CD14-positive monocyte (primary cell): ENCODE measurements around the gene SUSD6. TPM values are rescaled to one million over a fixed set of nuclear protein-coding genes. Genes with fewer than 3 reads are reported as not detected.

ENCODE experiments used
- DNase-seq, 3 donors: peaks; one replicate each; pipeline ENCODE4 v3.0.0-alpha.2; 2011 to 2022
- H2AFZ ChIP-seq: 2 replicates; pipeline ENCODE4 v1.6.0; 2012; ENCODE audit warnings: mild to moderate bottlenecking, low read depth, low read length, inconsistent platforms; ENCODE audit not compliant: insufficient read depth, poor library complexity, severe bottlenecking
- H3K27ac ChIP-seq, 2 donors: 1 replicate in 1 of 2; 2 replicates in 1 of 2; pipeline ENCODE4 v1.5.1; 2012 to 2013; ENCODE audit warnings: low read length in 2 of 2, control low read depth in 1 of 2, inconsistent platforms in 1 of 2, low read depth in 1 of 2, mild to moderate bottlenecking in 1 of 2
- H3K27me3 ChIP-seq, 2 donors: one replicate each; pipeline versions ENCODE4 v1.6.0 to v1.6.1; 2011 to 2013; ENCODE audit warnings: low read length in 2 of 2; ENCODE audit not compliant: control insufficient read depth in 2 of 2, insufficient read depth in 2 of 2
- H3K36me3 ChIP-seq, 2 donors: replicated peaks in 1 of 2; 1 replicate in 1 of 2; 2 replicates in 1 of 2; pipeline versions ENCODE4 v1.5.1 to v1.6.1; 2012 to 2013; ENCODE audit warnings: low read length in 2 of 2, control low read depth in 1 of 2, inconsistent platforms in 1 of 2, mild to moderate bottlenecking in 1 of 2; ENCODE audit not compliant: insufficient read depth in 2 of 2, control insufficient read depth in 1 of 2
- H3K4me1 ChIP-seq, 2 donors: 1 replicate in 1 of 2; 2 replicates in 1 of 2; pipeline versions ENCODE4 v1.5.1 to v1.6.1; 2012 to 2013; ENCODE audit warnings: low read length in 2 of 2, control low read depth in 1 of 2, inconsistent platforms in 1 of 2, mild to moderate bottlenecking in 1 of 2, moderate library complexity in 1 of 2; ENCODE audit not compliant: insufficient read depth in 2 of 2, control insufficient read depth in 1 of 2
- H3K4me2 ChIP-seq: replicated peaks from 2 replicates; pipeline ENCODE3; 2012; ENCODE audit warnings: low read length, moderate library complexity, mild to moderate bottlenecking; ENCODE audit not compliant: poor library complexity, severe bottlenecking; ENCODE audit errors: extremely low read depth
- H3K4me3 ChIP-seq, 3 experiments: fragments of 200-600 bp in 1 of 3; sonication (generic) in 1 of 3; replicated peaks in 1 of 3; 1 replicate in 2 of 3; 2 replicates in 1 of 3; pipeline ENCODE4 v1.5.1; 2011 to 2013; ENCODE audit warnings: low read length in 3 of 3, mild to moderate bottlenecking in 3 of 3, control low read depth in 2 of 3, low read depth in 2 of 3, inconsistent platforms in 1 of 3, moderate library complexity in 1 of 3
- H3K79me2 ChIP-seq: 2 replicates; pipeline ENCODE4 v1.6.0; 2012; ENCODE audit warnings: mild to moderate bottlenecking, control low read depth, inconsistent platforms, low read length, moderate library complexity; ENCODE audit not compliant: insufficient read depth
- H3K9ac ChIP-seq: 2 replicates; pipeline ENCODE4 v1.6.0; 2017; ENCODE audit warnings: low read length, mild to moderate bottlenecking; ENCODE audit not compliant: insufficient read depth, poor library complexity, severe bottlenecking
- H3K9me3 ChIP-seq, 2 donors: replicated peaks in 1 of 2; 1 replicate in 1 of 2; 2 replicates in 1 of 2; pipeline versions ENCODE4 v1.5.1 to v1.6.1; 2012 to 2013; ENCODE audit warnings: low read length in 2 of 2, control low read depth in 1 of 2; ENCODE audit not compliant: control insufficient read depth in 1 of 2, insufficient read depth in 1 of 2
- H4K20me1 ChIP-seq: 2 replicates; pipeline ENCODE4 v1.6.0; 2012; ENCODE audit warnings: mild to moderate bottlenecking, low read length, control low read depth, moderate library complexity; ENCODE audit not compliant: insufficient read depth
- H3K27ac Mint-ChIP-seq, 7 donors: one replicate each; pipeline ENCODE4 v1.8.0; 2020; ENCODE audit warnings: mild to moderate bottlenecking in 7 of 7, mixed read lengths in 7 of 7, moderate library complexity in 6 of 7, inconsistent platforms in 2 of 7
- H3K27me3 Mint-ChIP-seq, 3 donors: one replicate each; pipeline ENCODE4 v1.8.0; 2021 to 2022; ENCODE audit warnings: low read depth in 3 of 3, mild to moderate bottlenecking in 3 of 3, mixed read lengths in 3 of 3, moderate library complexity in 3 of 3, inconsistent platforms in 1 of 3
- H3K36me3 Mint-ChIP-seq, 2 donors: one replicate each; pipeline ENCODE4 v1.8.0; 2020; ENCODE audit warnings: mixed read lengths in 2 of 2, inconsistent platforms in 1 of 2, mild to moderate bottlenecking in 1 of 2
- H3K4me1 Mint-ChIP-seq: one replicate; pipeline ENCODE4 v1.8.0; 2020; ENCODE audit warnings: mild to moderate bottlenecking, mixed read lengths
- H3K4me3 Mint-ChIP-seq, 2 donors: one replicate each; pipeline ENCODE4 v1.8.0; 2020; ENCODE audit warnings: mild to moderate bottlenecking in 2 of 2, mixed read lengths in 2 of 2, moderate library complexity in 1 of 2
- H3K9me3 Mint-ChIP-seq, 7 donors: one replicate each; pipeline ENCODE4 v1.8.0; 2020 to 2022; ENCODE audit warnings: mixed read lengths in 7 of 7, mild to moderate bottlenecking in 6 of 7, moderate library complexity in 6 of 7, inconsistent platforms in 2 of 7
- WGBS: methylation state at CpG from one replicate; pipeline ENCODE4 v1.1.5; 2013; ENCODE audit warnings: missing lambda C conversion rate; ENCODE audit not compliant: insufficient coverage; 5-methylcytosine and 5-hydroxymethylcytosine counted together
- intact Hi-C, 2 donors: fragments of 100-400 bp; cut with micrococcal nuclease; formaldehyde crosslinking; loops; one replicate each; pipeline versions ENCODE4 v1.15.0 to v1.15.1; 2023
- polyA plus RNA-seq, 3 donors: library from polyadenylated mRNA; depleted of rRNA in 1 of 3; unstranded in 2 of 3; stranded (reverse) in 1 of 3; fragments of 300-500 nt in 2 of 3; fragments of >200 nt in 1 of 3; fragmentation: Illumina TruSeq in 2 of 3; gene quantifications; 1 replicate in 2 of 3; 2 replicates in 1 of 3; pipeline ENCODE4 v1.2.3, GENCODE V29; 2012 to 2021
- TF ChIP-seq, protein P1 (sequence below): fragments of 200-600 bp; IDR thresholded peaks from one replicate; pipeline ENCODE4 v1.8.0; 2022; ENCODE audit warnings: antibody characterized with exemption, mild to moderate bottlenecking

The SUSD6 gene
- polyA plus RNA-seq, 3 donors: 17.3 to 81.8 (median 30.1) TPM

DNA sequence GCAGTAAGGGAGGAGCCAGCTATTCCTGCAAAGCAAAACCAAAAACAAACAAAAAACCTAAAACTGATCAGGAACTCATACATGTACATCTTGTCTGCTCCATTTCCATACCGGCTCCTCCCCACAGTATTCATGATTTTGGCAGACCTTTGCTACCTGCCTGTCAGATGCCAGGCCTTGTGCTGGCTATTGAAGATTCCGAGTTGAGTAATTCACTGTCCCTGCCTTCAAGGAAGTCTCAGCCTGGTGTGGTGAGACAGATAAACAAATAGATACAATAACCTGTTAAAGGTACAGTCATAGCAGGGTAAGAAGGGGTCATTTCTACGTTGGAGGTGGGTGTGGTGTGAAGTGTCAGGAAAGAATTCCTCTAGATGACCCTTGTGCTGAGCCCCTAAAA is 42.7 kb downstream of the SUSD6 start:
- no peaks in the 10 kb centered on the region for H3K27me3 ChIP-seq
- peak overlapping the region in 1 of 3 experiments; percentile 53 for H3K4me3 ChIP-seq
- peak overlapping the region; percentile 64 for H3K4me2 ChIP-seq
- H3K9ac ChIP-seq: no peak overlapping the region
- H3K36me3 ChIP-seq: peaks cover 12 to 15% of the 10 kb centered on the region in 2 donors
- WGBS: 86% methylated on average over 2 of the region's 3 CpGs
- H3K27ac ChIP-seq: peak overlapping the region; percentile 85 to 98
- DNase-seq: no peak
- peaks cover 0 to 3% (median 0%) of the 10 kb centered on the region in 3 donors for H3K27me3 Mint-ChIP-seq
- H2AFZ ChIP-seq: no peak overlapping the region
- peak overlapping the region; percentile 100 for H3K27ac Mint-ChIP-seq
- peaks cover 77% of the 10 kb centered on the region for H3K4me1 Mint-ChIP-seq
- intact Hi-C loops: loop anchor here (5.0 to 10.0 kb wide), 2 partner anchors 51 to 58 kb away; no protein-coding TSS in a partner anchor
- peaks cover 99% of the 10 kb centered on the region for H3K79me2 ChIP-seq
- TF ChIP-seq, protein P1, sequence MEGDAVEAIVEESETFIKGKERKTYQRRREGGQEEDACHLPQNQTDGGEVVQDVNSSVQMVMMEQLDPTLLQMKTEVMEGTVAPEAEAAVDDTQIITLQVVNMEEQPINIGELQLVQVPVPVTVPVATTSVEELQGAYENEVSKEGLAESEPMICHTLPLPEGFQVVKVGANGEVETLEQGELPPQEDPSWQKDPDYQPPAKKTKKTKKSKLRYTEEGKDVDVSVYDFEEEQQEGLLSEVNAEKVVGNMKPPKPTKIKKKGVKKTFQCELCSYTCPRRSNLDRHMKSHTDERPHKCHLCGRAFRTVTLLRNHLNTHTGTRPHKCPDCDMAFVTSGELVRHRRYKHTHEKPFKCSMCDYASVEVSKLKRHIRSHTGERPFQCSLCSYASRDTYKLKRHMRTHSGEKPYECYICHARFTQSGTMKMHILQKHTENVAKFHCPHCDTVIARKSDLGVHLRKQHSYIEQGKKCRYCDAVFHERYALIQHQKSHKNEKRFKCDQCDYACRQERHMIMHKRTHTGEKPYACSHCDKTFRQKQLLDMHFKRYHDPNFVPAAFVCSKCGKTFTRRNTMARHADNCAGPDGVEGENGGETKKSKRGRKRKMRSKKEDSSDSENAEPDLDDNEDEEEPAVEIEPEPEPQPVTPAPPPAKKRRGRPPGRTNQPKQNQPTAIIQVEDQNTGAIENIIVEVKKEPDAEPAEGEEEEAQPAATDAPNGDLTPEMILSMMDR: no peak
- H3K9me3 ChIP-seq: no peaks in the 10 kb centered on the region
- H3K36me3 Mint-ChIP-seq: peaks cover 27 to 44% of the 10 kb centered on the region in 2 donors
- H3K4me1 ChIP-seq: peaks cover 66 to 74% of the 10 kb centered on the region in 2 donors
- no peaks in the 10 kb centered on the region for H3K9me3 Mint-ChIP-seq
- peak overlapping the region in 1 of 2 donors; percentile 61 for H3K4me3 Mint-ChIP-seq
- peaks cover 95% of the 10 kb centered on the region for H4K20me1 ChIP-seq

DNA sequence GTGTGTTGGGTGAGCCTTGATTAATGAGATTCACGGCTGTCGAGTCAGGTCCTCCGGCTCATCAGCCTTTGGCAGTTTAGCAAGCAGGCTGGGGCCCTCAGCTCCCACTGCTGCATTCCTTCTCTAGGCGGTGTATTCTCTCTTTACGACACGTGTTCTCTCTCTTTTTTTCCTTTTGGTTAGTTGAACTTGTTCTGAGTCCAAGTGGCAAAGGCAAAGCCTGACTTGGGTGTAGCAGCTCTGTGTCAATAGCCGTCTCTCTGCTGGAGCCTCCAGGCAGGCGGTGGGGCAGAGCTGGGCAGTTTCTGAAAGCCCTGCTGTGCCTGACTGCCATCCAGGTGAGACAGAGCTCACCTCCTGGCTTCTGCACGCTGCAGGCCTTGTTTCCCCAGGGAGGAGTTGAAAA is 46.6 kb downstream of the SUSD6 start:
- TF ChIP-seq, protein P1: no peak
- H3K9me3 ChIP-seq: no peaks in the 10 kb centered on the region
- H3K79me2 ChIP-seq: peaks cover 99% of the 10 kb centered on the region
- intact Hi-C loops: loop anchor here (5.0 to 10.0 kb wide), 2 partner anchors 34 to 47 kb away; no protein-coding TSS in a partner anchor
- H3K36me3 Mint-ChIP-seq: peaks cover 47 to 69% of the 10 kb centered on the region in 2 donors
- no peak overlapping the region for H3K9ac ChIP-seq
- peaks cover 29 to 51% of the 10 kb centered on the region in 2 donors for H3K36me3 ChIP-seq
- peaks cover 27 to 36% of the 10 kb centered on the region in 2 donors for H3K4me1 ChIP-seq
- H2AFZ ChIP-seq: no peak overlapping the region
- H3K27me3 Mint-ChIP-seq: no peaks in the 10 kb centered on the region
- H3K27ac ChIP-seq: no peak overlapping the region
- peak overlapping the region in 6 of 7 donors; percentile 43 to 73 (median 59) for H3K27ac Mint-ChIP-seq
- H4K20me1 ChIP-seq: peaks cover 99% of the 10 kb centered on the region
- H3K4me3 ChIP-seq: no peak overlapping the region
- H3K4me3 Mint-ChIP-seq: no peak overlapping the region
- H3K4me2 ChIP-seq: no peak overlapping the region
- WGBS: 98% methylated on average over 6 of the region's 9 CpGs
- DNase-seq: no peak
- H3K27me3 ChIP-seq: no peaks in the 10 kb centered on the region
- H3K4me1 Mint-ChIP-seq: peaks cover 45% of the 10 kb centered on the region
- no peaks in the 10 kb centered on the region for H3K9me3 Mint-ChIP-seq
